DND-41 (cell line): ENCODE results near the gene FAF1.

Source experiments
- CTCF ChIP-seq: IDR thresholded peaks from 2 replicates; pipeline ENCODE4 v1.5.1; 2012; ENCODE audit warnings: borderline replicate concordance, low read length, moderate library complexity, mild to moderate bottlenecking; ENCODE audit not compliant: poor library complexity, severe bottlenecking; ENCODE audit errors: extremely low read depth
- EZH2 ChIP-seq: IDR thresholded peaks from 3 replicates; pipeline ENCODE4 v1.6.1; 2012; ENCODE audit warnings: borderline replicate concordance, low read depth, mild to moderate bottlenecking, moderate library complexity, low read length, inconsistent platforms; ENCODE audit not compliant: severe bottlenecking

- TF ChIP-seq CTCF: no peak
- TF ChIP-seq EZH2: no peak
Observed at GRCh38 chr1:50812346-50812745, 147.7 kb downstream of the FAF1 start.
